ENCODE results near the gene TPD52L2.
"Not testable (repeated sequence)": the region's sequence is repeated elsewhere in the genome, so short reads cannot be mapped to it uniquely, and the experiment has no call there.

Gene TPD52L2

GRCh38 chr20:63878899-63879663, 14.0 kb downstream of the TPD52L2 start:
- DNase-seq (ENCODE audit: low spot score): no peak

GRCh38 chr20:63880901-63881300, 15.8 kb downstream of the TPD52L2 start:
- not testable (repeated sequence) for DNase-seq (ENCODE audit: low spot score)

- DNase-seq (ENCODE audit: low spot score): no peak
These were observed 16.6 kb downstream of the TPD52L2 start for GRCh38 chr20:63881451-63882226.

- DNase-seq (ENCODE audit: low spot score): no peak
These were observed 17.5 kb downstream of the TPD52L2 start for GRCh38 chr20:63882257-63883200.

GRCh38 chr20:63883201-63883593, 18.1 kb downstream of the TPD52L2 start:
- no peak for DNase-seq (ENCODE audit: low spot score)

GRCh38 chr20:63884506-63885263, 19.6 kb downstream of the TPD52L2 start:
- no peak for DNase-seq (ENCODE audit: low spot score)

- DNase-seq (ENCODE audit: low spot score): no peak
These were observed 20.4 kb downstream of the TPD52L2 start for GRCh38 chr20:63885264-63886053.

GRCh38 chr20:63886054-63886419, 21.0 kb downstream of the TPD52L2 start:
- DNase-seq (ENCODE audit: low spot score): no peak

- DNase-seq (ENCODE audit: low spot score): no peak
These were observed 21.9 kb downstream of the TPD52L2 start for GRCh38 chr20:63886921-63887320.

- DNase-seq (ENCODE audit: low spot score): no peak
These were observed 24.5 kb downstream of the TPD52L2 start for GRCh38 chr20:63889241-63890200.

- DNase-seq (ENCODE audit: low spot score): no peak
These were observed 25.1 kb downstream of the TPD52L2 start for GRCh38 chr20:63890201-63890576.

- DNase-seq (ENCODE audit: low spot score): no peak
These were observed 25.5 kb downstream of the TPD52L2 start for GRCh38 chr20:63890616-63891015.

GRCh38 chr20:63891061-63892002, 26.3 kb downstream of the TPD52L2 start:
- DNase-seq (ENCODE audit: low spot score): no peak

GRCh38 chr20:63892402-63892801, 27.3 kb downstream of the TPD52L2 start:
- no peak for DNase-seq (ENCODE audit: low spot score)

GRCh38 chr20:63893999-63894357, 28.9 kb downstream of the TPD52L2 start:
- no peak for DNase-seq (ENCODE audit: low spot score)

- peak; percentile 99 for DNase-seq (ENCODE audit: low spot score)
These were observed 29.5 kb downstream of the TPD52L2 start, which contains the start of gene DNAJC5 for GRCh38 chr20:63894358-63895201. Gene DNAJC5, plus strand, starts transcription at chr20:63895126. Its CDS starts 33,220 bp downstream, at chr20:63928346.

GRCh38 chr20:63895202-63895951, 30.3 kb downstream of the TPD52L2 start:
- DNase-seq (ENCODE audit: low spot score): peak; percentile 37

Measured in hematopoietic multipotent progenitor cell treated with erythropoietin and hydrocortisone succinate and interleukin-3 and kit ligand, for 17 days (in vitro differentiated cells).